Endothelial cell of umbilical vein (primary cell): ENCODE results near the gene LDHAL6B.

Source experiments
- CTCF ChIP-seq, 2 donors: IDR thresholded peaks; 1 replicate in 1 of 2; 2 replicates in 1 of 2; pipeline ENCODE4 v1.5.1; 2011; ENCODE audit warnings: low read length in 2 of 2, mild to moderate bottlenecking in 2 of 2, moderate library complexity in 2 of 2, control low read depth in 1 of 2, inconsistent platforms in 1 of 2, low read depth in 1 of 2; ENCODE audit not compliant: insufficient read depth in 1 of 2; ENCODE audit errors: extremely low read depth in 1 of 2
- EZH2 ChIP-seq: IDR thresholded peaks from 2 replicates; pipeline ENCODE4 v1.6.1; 2012; ENCODE audit warnings: borderline replicate concordance, low read depth, mild to moderate bottlenecking, moderate library complexity, low read length, inconsistent platforms; ENCODE audit not compliant: severe bottlenecking
- FOS ChIP-seq: IDR thresholded peaks from 2 replicates; pipeline ENCODE4 v1.6.1; 2011; ENCODE audit warnings: mild to moderate bottlenecking, low read length, moderate library complexity, borderline replicate concordance; ENCODE audit not compliant: insufficient read depth
- JUN ChIP-seq: IDR thresholded peaks from 2 replicates; pipeline ENCODE4 v1.6.1; 2011; ENCODE audit warnings: borderline replicate concordance, low read depth; ENCODE audit not compliant: insufficient read length, insufficient read depth
- MYC ChIP-seq: IDR thresholded peaks from one replicate; pipeline ENCODE4 v1.6.1; 2011; ENCODE audit warnings: mild to moderate bottlenecking, low read depth, low read length
- POLR2A ChIP-seq: IDR thresholded peaks from 2 replicates; pipeline ENCODE4 v1.6.1; 2012; ENCODE audit warnings: low read depth, mild to moderate bottlenecking, control low read depth, low read length

GRCh38 chr15:59186501-59186900 is 20.1 kb upstream of the LDHAL6B start:
- TF ChIP-seq POLR2A (no peak), CTCF (IDR thresholded peaks at IDR 0.05; ENCODE audit: extremely low read depth in 1 of 2, insufficient read depth in 1 of 2, low read depth in 1 of 2, low read length in 2 of 2) (no peak), JUN (no peak), FOS (no peak), MYC (no peak), EZH2 (no peak)
